Common myeloid progenitor, CD34-positive (primary cell): ENCODE results near the gene EPS8.

ENCODE experiments used
- CTCF ChIA-PET: fragments of 350-600 bp; sonication (Branson Sonifier 250); formaldehyde crosslinking; loops from one replicate; lab custom pipeline; 2021; ENCODE audit warnings: antibody characterized with exemption; lab: Charles Lee
- POLR2A ChIA-PET: fragments of 350-600 bp; sonication (Branson Sonifier 250); formaldehyde crosslinking; loops from one replicate; lab custom pipeline; 2021; ENCODE audit warnings: antibody characterized with exemption; lab: Charles Lee
- DNase-seq, 3 donors: peaks; one replicate each; pipeline versions ENCODE4 v3.0.0 to v3.0.0-alpha.2; 2013
- H3K27ac ChIP-seq, 2 experiments: 1 replicate in 1 of 2; 2 replicates in 1 of 2; pipeline ENCODE4 v1.7.0; 2013; ENCODE audit warnings: inconsistent platforms in 2 of 2, low read length in 2 of 2, mild to moderate bottlenecking in 2 of 2, low read depth in 1 of 2, moderate library complexity in 1 of 2; ENCODE audit not compliant: severe bottlenecking in 2 of 2, insufficient read depth in 1 of 2, poor library complexity in 1 of 2
- H3K27me3 ChIP-seq, 5 experiments: replicated peaks in 2 of 5; 1 replicate in 3 of 5; 2 replicates in 2 of 5; pipeline versions ENCODE4 v1.6.1 to v1.7.0; 2013; ENCODE audit warnings: low read length in 4 of 5, mild to moderate bottlenecking in 2 of 5, moderate library complexity in 2 of 5, inconsistent platforms in 1 of 5; ENCODE audit not compliant: insufficient read depth in 5 of 5, control insufficient read depth in 4 of 5
- H3K36me3 ChIP-seq, 4 experiments: 1 replicate in 2 of 4; 2 replicates in 2 of 4; pipeline versions ENCODE4 v1.6.1 to v1.7.0; 2013; ENCODE audit warnings: low read length in 3 of 4, control low read depth in 1 of 4, mild to moderate bottlenecking in 1 of 4; ENCODE audit not compliant: control insufficient read depth in 4 of 4, insufficient read depth in 4 of 4
- H3K4me1 ChIP-seq, 4 experiments: 1 replicate in 3 of 4; 2 replicates in 1 of 4; pipeline versions ENCODE4 v1.6.1 to v1.7.1; 2013; ENCODE audit warnings: low read length in 3 of 4, mild to moderate bottlenecking in 3 of 4, control low read depth in 1 of 4, inconsistent platforms in 1 of 4, moderate library complexity in 1 of 4; ENCODE audit not compliant: control insufficient read depth in 4 of 4, insufficient read depth in 4 of 4; ENCODE audit errors: control extremely low read depth in 1 of 4
- H3K4me3 ChIP-seq, 7 experiments: 1 replicate in 4 of 7; 2 replicates in 3 of 7; pipeline versions ENCODE4 v1.5.1 to v1.7.0; 2013; ENCODE audit warnings: mild to moderate bottlenecking in 7 of 7, low read length in 6 of 7, moderate library complexity in 6 of 7, inconsistent platforms in 2 of 7, low read depth in 2 of 7, control low read depth in 1 of 7; ENCODE audit not compliant: insufficient read depth in 4 of 7, control insufficient read depth in 1 of 7; ENCODE audit errors: extremely low read depth in 1 of 7
- H3K9me3 ChIP-seq, 5 experiments: 1 replicate in 4 of 5; 2 replicates in 1 of 5; pipeline versions ENCODE4 v1.6.1 to v1.7.1; 2013; ENCODE audit warnings: low read length in 4 of 5, mild to moderate bottlenecking in 2 of 5, inconsistent platforms in 1 of 5, low read depth in 1 of 5, moderate library complexity in 1 of 5; ENCODE audit not compliant: control insufficient read depth in 4 of 5, insufficient read depth in 2 of 5; ENCODE audit errors: control extremely low read depth in 1 of 5
- WGBS: methylation state at CpG from one replicate; pipeline ENCODE4 v1.1.5; 2013; ENCODE audit not compliant: insufficient coverage; 5-methylcytosine and 5-hydroxymethylcytosine counted together

The EPS8 gene

GRCh38 chr12:15712823-15713660 is 76.1 kb downstream of the EPS8 start:
- 100% methylated on average over 3 of the region's 8 CpGs for WGBS

DNA sequence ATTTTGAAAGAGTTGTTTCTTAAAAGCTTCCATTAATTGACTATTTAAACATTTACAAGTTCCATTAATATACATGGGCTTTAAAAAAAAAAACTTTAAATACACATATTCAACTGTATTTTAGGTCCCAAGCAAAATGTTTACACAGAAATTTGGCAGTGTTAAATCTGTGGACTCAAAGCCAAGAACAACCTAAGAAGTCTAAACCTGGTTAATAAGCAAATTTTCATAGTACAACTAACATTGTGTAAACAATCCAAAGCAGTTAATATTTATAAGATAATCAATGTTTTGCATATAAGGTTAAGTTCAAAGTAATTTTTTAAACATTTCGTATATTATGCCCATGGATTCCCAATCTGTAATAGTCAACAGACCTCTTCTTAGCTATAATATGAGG is 77.0 kb downstream of the EPS8 start:
- WGBS = no CpG with 5 or more reads among the region's 1 CpG
- no peaks in the 10 kb centered on the region for H3K27me3 ChIP-seq
- no peaks in the 10 kb centered on the region for H3K9me3 ChIP-seq
- H3K4me3 ChIP-seq = no peak overlapping the region
- H3K36me3 ChIP-seq = no peaks in the 10 kb centered on the region
- ChIA-PET POLR2A (no interaction called here), CTCF (no interaction called here)
- no peak overlapping the region for H3K27ac ChIP-seq
- DNase-seq = no peak
- no peaks in the 10 kb centered on the region for H3K4me1 ChIP-seq

More at GRCh38 chr12:15712823-15713660, 76.1 kb downstream of the EPS8 start:
- DNase-seq = no peak
- POLR2A ChIA-PET = no interaction called here
- no peaks in the 10 kb centered on the region for H3K27me3 ChIP-seq
- CTCF ChIA-PET = interaction anchor here (0.6 kb wide), 1 partner anchor 41 kb away, joined by 3 read pairs; no protein-coding TSS in a partner anchor
- H3K36me3 ChIP-seq = no peaks in the 10 kb centered on the region
- H3K27ac ChIP-seq = no peak overlapping the region
- no peaks in the 10 kb centered on the region for H3K4me1 ChIP-seq
- H3K4me3 ChIP-seq = no peak overlapping the region
- H3K9me3 ChIP-seq = no peaks in the 10 kb centered on the region

- H3K4me1 ChIP-seq = no peaks in the 10 kb centered on the region
- H3K4me3 ChIP-seq = no peak overlapping the region
- H3K36me3 ChIP-seq = no peaks in the 10 kb centered on the region
- DNase-seq = no peak
- H3K27ac ChIP-seq = no peak overlapping the region
- CTCF ChIA-PET = no interaction called here
- WGBS = 100% methylated on average over 3 of the region's 4 CpGs
- POLR2A ChIA-PET = no interaction called here
- no peaks in the 10 kb centered on the region for H3K9me3 ChIP-seq
- H3K27me3 ChIP-seq = no peaks in the 10 kb centered on the region
Observed at GRCh38 chr12:15710860-15711510, 78.2 kb downstream of the EPS8 start.

GRCh38 chr12:15709551-15709950 is 79.6 kb downstream of the EPS8 start:
- 98% methylated on average over 6 of the region's 6 CpGs for WGBS
- no peaks in the 10 kb centered on the region for H3K9me3 ChIP-seq
- ChIA-PET POLR2A (no interaction called here), CTCF (no interaction called here)
- H3K36me3 ChIP-seq = no peaks in the 10 kb centered on the region
- no peaks in the 10 kb centered on the region for H3K4me1 ChIP-seq
- no peak overlapping the region for H3K4me3 ChIP-seq
- no peak overlapping the region for H3K27ac ChIP-seq
- H3K27me3 ChIP-seq = no peaks in the 10 kb centered on the region
- DNase-seq = no peak

GRCh38 chr12:15708396-15709076 is 80.7 kb downstream of the EPS8 start:
- H3K4me3 ChIP-seq = no peak overlapping the region
- ChIA-PET POLR2A (no interaction called here), CTCF (no interaction called here)
- H3K27me3 ChIP-seq = no peaks in the 10 kb centered on the region
- no peaks in the 10 kb centered on the region for H3K36me3 ChIP-seq
- WGBS = no CpG with 5 or more reads among the region's 2 CpGs
- H3K4me1 ChIP-seq = no peaks in the 10 kb centered on the region
- no peak overlapping the region for H3K27ac ChIP-seq
- no peak for DNase-seq
- H3K9me3 ChIP-seq = no peaks in the 10 kb centered on the region

GRCh38 chr12:15707516-15708199 is 81.5 kb downstream of the EPS8 start:
- WGBS = no CpG with 5 or more reads among the region's 6 CpGs
- Histone ChIP-seq H3K27ac (no peak overlapping the region), H3K4me3 (no peak overlapping the region), H3K36me3 (no peaks in the 10 kb centered on the region), H3K9me3 (no peaks in the 10 kb centered on the region), H3K27me3 (no peaks in the 10 kb centered on the region), H3K4me1 (no peaks in the 10 kb centered on the region)
- no peak for DNase-seq
- ChIA-PET POLR2A (no interaction called here), CTCF (no interaction called here)
